Endothelial cell of umbilical vein (primary cell): Measurements from ENCODE around the gene PROC. TPM values are rescaled to one million over a fixed set of nuclear protein-coding genes. Genes with fewer than 3 reads are reported as not detected.

Source experiments
- BruUV-seq: library from RNA; stranded (reverse); fragments of 400-500 nt; replicated peaks from 2 replicates; lab custom pipeline; 2021; lab: Mats Ljungman, UMichigan
- CTCF ChIA-PET: fragments of 300-600, 350-600 bp; sonication (Branson Sonifier 250); formaldehyde crosslinking; loops from one replicate; lab custom pipeline; 2021; ENCODE audit warnings: antibody characterized with exemption, inconsistent platforms; lab: Charles Lee
- POLR2A ChIA-PET: fragments of 300-600, 350-600 bp; sonication (Branson Sonifier 250); formaldehyde crosslinking; loops from one replicate; lab custom pipeline; 2021; ENCODE audit warnings: antibody characterized with exemption, inconsistent platforms; lab: Charles Lee
- DNase-seq: peaks from one replicate; pipeline ENCODE4 v3.0.0-alpha.2; 2011; ENCODE audit warnings: low read depth, low spot score
- FAIRE-seq: peaks from 2 replicates; lab custom pipeline; 2011; peaks lifted over from hg19 to GRCh38; lab: Jason Lieb, UNC
- H2AFZ ChIP-seq: 2 replicates; pipeline ENCODE4 v1.6.0; 2012; ENCODE audit warnings: low read depth, low read length, control low read depth, inconsistent platforms
- H3K27ac ChIP-seq: 2 replicates; pipeline ENCODE4 v1.5.1; 2011; ENCODE audit warnings: low read depth, mild to moderate bottlenecking, control low read depth, low read length, moderate library complexity; ENCODE audit not compliant: insufficient read depth
- H3K27me3 ChIP-seq, 2 experiments: 2 replicates each; pipeline versions ENCODE4 v1.6.0 to v1.6.1; 2011; ENCODE audit warnings: low read length in 2 of 2, mixed read lengths in 1 of 2; ENCODE audit not compliant: control insufficient read depth in 2 of 2, insufficient read depth in 2 of 2
- H3K36me3 ChIP-seq, 2 experiments: 2 replicates in 1 of 2; 3 replicates in 1 of 2; pipeline ENCODE4 v1.5.1; 2011; ENCODE audit warnings: low read length in 2 of 2, mild to moderate bottlenecking in 1 of 2, moderate library complexity in 1 of 2; ENCODE audit not compliant: control insufficient read depth in 2 of 2, insufficient read depth in 2 of 2; ENCODE audit errors: extremely low read depth in 1 of 2
- H3K4me1 ChIP-seq: 3 replicates; pipeline ENCODE4 v1.5.1; 2011; ENCODE audit warnings: mild to moderate bottlenecking, low read length; ENCODE audit not compliant: control insufficient read depth, insufficient read depth; ENCODE audit errors: extremely low read depth
- H3K4me2 ChIP-seq: 2 replicates; pipeline ENCODE4 v1.6.1; 2011; ENCODE audit warnings: low read length, control low read depth, mixed read lengths; ENCODE audit not compliant: insufficient read depth
- H3K4me3 ChIP-seq, 3 experiments: fragments of 200-600 bp in 1 of 3; sonication (generic), shearing (Covaris generic) in 1 of 3; replicated peaks in 1 of 3; 2 replicates each; pipeline ENCODE4 v1.5.1; 2011 to 2016; ENCODE audit warnings: control low read depth in 3 of 3, low read length in 3 of 3, mild to moderate bottlenecking in 2 of 3, inconsistent platforms in 1 of 3, low read depth in 1 of 3, moderate library complexity in 1 of 3; ENCODE audit not compliant: insufficient read depth in 1 of 3
- H3K79me2 ChIP-seq: 2 replicates; pipeline ENCODE4 v1.6.0; 2012; ENCODE audit warnings: low read length, inconsistent platforms; ENCODE audit not compliant: control insufficient read depth, insufficient read depth
- H3K9ac ChIP-seq: replicated peaks from 2 replicates; pipeline ENCODE3; 2011; ENCODE audit warnings: low read length, control low read depth; ENCODE audit not compliant: insufficient read depth; ENCODE audit errors: extremely low read depth
- H3K9me1 ChIP-seq: replicated peaks from 3 replicates; pipeline ENCODE4 v1.6.0; 2011; ENCODE audit warnings: mild to moderate bottlenecking, low read length; ENCODE audit not compliant: control insufficient read depth, insufficient read depth; ENCODE audit errors: extremely low read depth
- H3K9me3 ChIP-seq: replicated peaks from 2 replicates; pipeline ENCODE4 v1.5.1; 2012; ENCODE audit warnings: low read length, inconsistent platforms; ENCODE audit not compliant: control insufficient read depth, insufficient read depth
- H4K20me1 ChIP-seq: replicated peaks from 2 replicates; pipeline ENCODE3; 2011; ENCODE audit warnings: mild to moderate bottlenecking, low read length; ENCODE audit not compliant: control insufficient read depth, insufficient read depth; ENCODE audit errors: extremely low read depth
- CTCF ChIP-seq, 2 donors: IDR thresholded peaks; 1 replicate in 1 of 2; 2 replicates in 1 of 2; pipeline ENCODE4 v1.5.1; 2011; ENCODE audit warnings: low read length in 2 of 2, mild to moderate bottlenecking in 2 of 2, moderate library complexity in 2 of 2, control low read depth in 1 of 2, inconsistent platforms in 1 of 2, low read depth in 1 of 2; ENCODE audit not compliant: insufficient read depth in 1 of 2; ENCODE audit errors: extremely low read depth in 1 of 2
- EZH2 ChIP-seq: IDR thresholded peaks from 2 replicates; pipeline ENCODE4 v1.6.1; 2012; ENCODE audit warnings: borderline replicate concordance, low read depth, mild to moderate bottlenecking, moderate library complexity, low read length, inconsistent platforms; ENCODE audit not compliant: severe bottlenecking
- FOS ChIP-seq: IDR thresholded peaks from 2 replicates; pipeline ENCODE4 v1.6.1; 2011; ENCODE audit warnings: mild to moderate bottlenecking, low read length, moderate library complexity, borderline replicate concordance; ENCODE audit not compliant: insufficient read depth
- GATA2 ChIP-seq: IDR thresholded peaks from 2 replicates; pipeline ENCODE4 v1.7.0; 2011; ENCODE audit warnings: low read depth, mild to moderate bottlenecking, moderate library complexity, mixed read lengths, low read length; ENCODE audit not compliant: insufficient read length, insufficient read depth
- JUN ChIP-seq: IDR thresholded peaks from 2 replicates; pipeline ENCODE4 v1.6.1; 2011; ENCODE audit warnings: borderline replicate concordance, low read depth; ENCODE audit not compliant: insufficient read length, insufficient read depth
- MAX ChIP-seq: IDR thresholded peaks from 2 replicates; pipeline ENCODE4 v1.6.1; 2011; ENCODE audit not compliant: insufficient read depth, insufficient read length
- MYC ChIP-seq: IDR thresholded peaks from one replicate; pipeline ENCODE4 v1.6.1; 2011; ENCODE audit warnings: mild to moderate bottlenecking, low read depth, low read length
- POLR2AphosphoS5 ChIP-seq: IDR thresholded peaks from 2 replicates; pipeline ENCODE4 v1.6.1; 2012; ENCODE audit warnings: low read depth, mild to moderate bottlenecking, control low read depth, low read length, moderate library complexity; ENCODE audit not compliant: insufficient read depth
- dilution Hi-C: fragments of 300-500 bp; cut with MboI; formaldehyde crosslinking; loops from one replicate; pipeline ENCODE4 v1.15.0; 2019; ENCODE audit warnings: low sequenced_read_pairs; ENCODE audit not compliant: extremely low pct_ligation_motif_present
- intact Hi-C: fragments of 100-400 bp; cut with micrococcal nuclease; formaldehyde crosslinking; loops from one replicate; pipeline ENCODE4 v1.10.0; 2022
- polyA plus RNA-seq, 4 experiments: library from polyadenylated mRNA; depleted of rRNA in 3 of 4; stranded (reverse) in 3 of 4; unstranded in 1 of 4; fragments of >200 nt; gene quantifications; 2 replicates each; pipeline versions ENCODE4 v1.2.1 to v1.2.3, GENCODE V29; 2011 to 2012; ENCODE audit warnings: missing spikeins in 1 of 4
- total RNA-seq: library from RNA; stranded (reverse); gene quantifications from 2 replicates; pipeline ENCODE4 v1.2.3, GENCODE V29; 2021

Gene PROC
- total and polyA plus RNA-seq, 2 donors (not counting 3 experiments of a cell fraction or from before 2014, with no cell fraction given) = not detected

- CTCF ChIA-PET = interaction anchor here (1.1 to 2.3 kb wide), 4 partner anchors 8 to 23 kb away, joined by 3 to 9 read pairs (median 4); no protein-coding TSS in a partner anchor
- H3K79me2 ChIP-seq = no peaks in the 10 kb centered on the region
- intact Hi-C loops (no loop called here), dilution Hi-C loops (no loop called here)
- no peaks in the 10 kb centered on the region for H4K20me1 ChIP-seq
- H3K27ac ChIP-seq = peak overlapping the region; percentile 70
- BruUV-seq = no TSS peak
- H3K9me1 ChIP-seq = no peaks in the 10 kb centered on the region
- DNase-seq = peak; percentile 60
- peak overlapping the region in 1 of 3 experiments; percentile 15 for H3K4me3 ChIP-seq
- FAIRE-seq = peak; percentile 53
- peaks cover 45% of the 10 kb centered on the region for H3K4me1 ChIP-seq
- H3K4me2 ChIP-seq = peak overlapping the region; percentile 89
- no peaks in the 10 kb centered on the region for H3K36me3 ChIP-seq
- TF ChIP-seq CTCF (IDR thresholded peaks at IDR 0.05; ENCODE audit: extremely low read depth in 1 of 2, insufficient read depth in 1 of 2, low read depth in 1 of 2, low read length in 2 of 2) (no peak), EZH2 (no peak), FOS (peak; percentile 4), MAX (no peak), POLR2AphosphoS5 (no peak), JUN (no peak), GATA2 (no peak), MYC (no peak)
- POLR2A ChIA-PET = no interaction called here
- peak overlapping the region; percentile 77 for H2AFZ ChIP-seq
- peak overlapping the region; percentile 57 for H3K9ac ChIP-seq
- no peaks in the 10 kb centered on the region for H3K9me3 ChIP-seq
- no peaks in the 10 kb centered on the region for H3K27me3 ChIP-seq
Observed at GRCh38 chr2:127410871-127411652, 7.2 kb upstream of the PROC start.
